Sigmoid colon (tissue), 4 donors: ENCODE measurements around the gene SATB2.

ENCODE experiments used
- CTCF ChIP-seq, 4 experiments: fragments of 450-650 bp in 3 of 4; fragments of 200-600 bp in 1 of 4; IDR thresholded peaks; one replicate each; pipeline ENCODE4 v1.5.1; 2016 to 2019; ENCODE audit warnings: antibody characterized with exemption in 4 of 4, mild to moderate bottlenecking in 3 of 4, moderate library complexity in 2 of 4
- EP300 ChIP-seq, 4 donors: sonication (generic); formaldehyde crosslinking; IDR thresholded peaks; one replicate each; pipeline ENCODE4 v1.6.1; 2017; ENCODE audit warnings: antibody characterized with exemption in 4 of 4
- POLR2A ChIP-seq, 2 donors: fragments of 450-650 bp; IDR thresholded peaks; one replicate each; pipeline ENCODE4 v1.6.1; 2016; ENCODE audit warnings: antibody characterized with exemption in 2 of 2, mild to moderate bottlenecking in 2 of 2, moderate library complexity in 2 of 2
- POLR2AphosphoS5 ChIP-seq, 4 donors: sonication (generic); formaldehyde crosslinking; IDR thresholded peaks; one replicate each; pipeline ENCODE4 v1.6.1; 2017; ENCODE audit warnings: antibody characterized with exemption in 4 of 4

GRCh38 chr2:199261936-199262335, 195.8 kb downstream of the SATB2 start:
- TF ChIP-seq CTCF (IDR thresholded peaks at IDR 0.05) (no peak), POLR2AphosphoS5 (IDR thresholded peaks at IDR 0.05) (no peak), POLR2A (IDR thresholded peaks at IDR 0.05) (no peak), EP300 (IDR thresholded peaks at IDR 0.05) (no peak)
